IMR-90 (cell line): ENCODE results near the gene CCDC33. TPM values are rescaled to one million over a fixed set of nuclear protein-coding genes. Genes with fewer than 3 reads are reported as not detected.

Source experiments
- ATAC-seq: fragments of 200-7000 bp; cut with Tn5 transposase; 2 replicates; pipeline ENCODE4 v1.9.1; 2020; ENCODE audit warnings: low read depth, mild to moderate bottlenecking, moderate library complexity
- BruUV-seq: library from RNA; stranded (reverse); fragments of 400-500 nt; replicated peaks from 2 replicates; lab custom pipeline; 2021; lab: Mats Ljungman, UMichigan
- CTCF ChIA-PET: fragments of 300-600 bp; formaldehyde crosslinking; extraction: SDS; loops from one replicate; lab custom pipeline; 2021; ENCODE audit warnings: antibody characterized with exemption; lab: Yijun Ruan, JAX
- POLR2A ChIA-PET: fragments of 300-600 bp; sonication (Branson Sonifier 250); formaldehyde crosslinking; loops from one replicate; lab custom pipeline; 2022; ENCODE audit warnings: antibody characterized with exemption; ENCODE audit not compliant: unreplicated experiment; lab: Charles Lee
- DNase-seq: peaks from one replicate; pipeline ENCODE4 v3.0.0; 2013
- H2AFZ ChIP-seq: replicated peaks from 2 replicates; pipeline ENCODE3; 2013; ENCODE audit warnings: low read length, mild to moderate bottlenecking; ENCODE audit not compliant: poor library complexity
- H2AK5ac ChIP-seq: 2 replicates; pipeline ENCODE4 v1.6.1; 2013; ENCODE audit warnings: low read depth, low read length, inconsistent platforms
- H2AK9ac ChIP-seq: replicated peaks from 2 replicates; pipeline ENCODE3; 2013; ENCODE audit warnings: mild to moderate bottlenecking, low read depth, low read length, moderate library complexity; ENCODE audit not compliant: poor library complexity
- H2BK120ac ChIP-seq: 2 replicates; pipeline ENCODE4 v1.6.1; 2013; ENCODE audit warnings: low read depth, low read length, inconsistent platforms
- H2BK15ac ChIP-seq: 3 replicates; pipeline ENCODE4 v1.6.1; 2013; ENCODE audit warnings: low read depth, low read length, inconsistent platforms
- H2BK20ac ChIP-seq: 2 replicates; pipeline ENCODE4 v1.6.1; 2013; ENCODE audit warnings: low read depth, mild to moderate bottlenecking, inconsistent platforms, low read length, moderate library complexity
- H2BK5ac ChIP-seq: 2 replicates; pipeline ENCODE4 v1.6.1; 2013; ENCODE audit warnings: mild to moderate bottlenecking, low read depth, low read length, inconsistent platforms; ENCODE audit not compliant: poor library complexity, severe bottlenecking
- H3K14ac ChIP-seq: replicated peaks from 2 replicates; pipeline ENCODE4 v1.6.1; 2013; ENCODE audit warnings: low read depth, low read length, inconsistent platforms
- H3K18ac ChIP-seq: 2 replicates; pipeline ENCODE4 v1.6.1; 2013; ENCODE audit warnings: low read depth, low read length, control low read depth
- H3K23ac ChIP-seq: 2 replicates; pipeline ENCODE4 v1.6.1; 2013; ENCODE audit warnings: low read depth, low read length, inconsistent platforms
- H3K27ac ChIP-seq: 2 replicates; pipeline ENCODE4 v1.5.1; 2013; ENCODE audit warnings: mild to moderate bottlenecking, control low read depth, low read length; ENCODE audit not compliant: insufficient read depth
- H3K27me3 ChIP-seq: 2 replicates; pipeline ENCODE4 v1.6.1; 2013; ENCODE audit warnings: low read length; ENCODE audit not compliant: control insufficient read depth, insufficient read depth
- H3K36me3 ChIP-seq: 2 replicates; pipeline ENCODE4 v1.6.1; 2013; ENCODE audit warnings: low read length, mixed read lengths; ENCODE audit not compliant: control insufficient read depth, insufficient read depth
- H3K4ac ChIP-seq: 2 replicates; pipeline ENCODE4 v1.6.1; 2013; ENCODE audit warnings: low read depth, low read length, inconsistent platforms
- H3K4me1 ChIP-seq: 2 replicates; pipeline ENCODE4 v1.6.1; 2013; ENCODE audit warnings: low read length, mixed read lengths; ENCODE audit not compliant: control insufficient read depth, insufficient read depth
- H3K4me2 ChIP-seq: 2 replicates; pipeline ENCODE4 v1.6.1; 2013; ENCODE audit warnings: low read depth, mild to moderate bottlenecking, control low read depth, low read length, moderate library complexity
- H3K4me3 ChIP-seq: 2 replicates; pipeline ENCODE4 v1.5.1; 2013; ENCODE audit warnings: low read depth, mild to moderate bottlenecking, control low read depth, low read length, moderate library complexity; ENCODE audit not compliant: insufficient read depth
- H3K56ac ChIP-seq: 2 replicates; pipeline ENCODE4 v1.6.1; 2013; ENCODE audit warnings: low read length, inconsistent platforms; ENCODE audit not compliant: insufficient read depth; ENCODE audit errors: extremely low read depth
- H3K79me1 ChIP-seq, 2 experiments: 2 replicates each; pipeline ENCODE4 v1.6.1; 2013; ENCODE audit warnings: low read length in 2 of 2, inconsistent platforms in 1 of 2, low read depth in 1 of 2
- H3K9ac ChIP-seq: 2 replicates; pipeline ENCODE4 v1.6.1; 2013; ENCODE audit warnings: low read depth, low read length, control low read depth
- H3K9me1 ChIP-seq: 2 replicates; pipeline ENCODE4 v1.6.1; 2013; ENCODE audit warnings: low read length, inconsistent platforms; ENCODE audit not compliant: insufficient read depth
- H3K9me3 ChIP-seq: 2 replicates; pipeline ENCODE4 v1.6.1; 2013; ENCODE audit warnings: low read length; ENCODE audit not compliant: control insufficient read depth, insufficient read depth
- H4K20me1 ChIP-seq: 2 replicates; pipeline ENCODE4 v1.6.1; 2013; ENCODE audit warnings: low read length, inconsistent platforms; ENCODE audit not compliant: insufficient read depth
- H4K5ac ChIP-seq: 2 replicates; pipeline ENCODE4 v1.6.1; 2013; ENCODE audit warnings: mild to moderate bottlenecking, low read depth, low read length, control low read depth
- H4K8ac ChIP-seq, 2 experiments: 2 replicates each; pipeline ENCODE4 v1.6.1; 2013; ENCODE audit warnings: low read depth in 2 of 2, low read length in 2 of 2, control low read depth in 1 of 2, inconsistent platforms in 1 of 2
- H4K91ac ChIP-seq: 2 replicates; pipeline ENCODE4 v1.6.1; 2013; ENCODE audit warnings: low read depth, low read length, inconsistent platforms; ENCODE audit not compliant: insufficient read depth
- BHLHE40 ChIP-seq: fragments of 150-350 bp; IDR thresholded peaks from 2 replicates; pipeline ENCODE4 v1.6.1; 2016; ENCODE audit warnings: mild to moderate bottlenecking, low read depth, low read length
- CEBPB ChIP-seq: IDR thresholded peaks from 2 replicates; pipeline ENCODE4 v1.6.1; 2012; ENCODE audit warnings: low read depth, low read length, improper control_type of control experiment
- CHD1 ChIP-seq: IDR thresholded peaks from 2 replicates; pipeline ENCODE4 v1.6.1; 2012; ENCODE audit warnings: low read depth, low read length, improper control_type of control experiment
- FOS ChIP-seq: fragments of 150-350 bp; IDR thresholded peaks from 2 replicates; pipeline ENCODE4 v1.6.1; 2016; ENCODE audit warnings: low read depth, low read length
- MAFK ChIP-seq: IDR thresholded peaks from 2 replicates; pipeline ENCODE4 v1.6.1; 2012; ENCODE audit warnings: low read depth, low read length, improper control_type of control experiment
- MAZ ChIP-seq: IDR thresholded peaks from 2 replicates; pipeline ENCODE4 v1.6.1; 2012; ENCODE audit warnings: low read depth, mild to moderate bottlenecking, low read length, improper control_type of control experiment, moderate library complexity, borderline replicate concordance
- MXI1 ChIP-seq: IDR thresholded peaks from 2 replicates; pipeline ENCODE4 v1.6.1; 2012; ENCODE audit warnings: low read depth, mild to moderate bottlenecking, low read length, moderate library complexity, borderline replicate concordance
- NFE2L2 ChIP-seq: fragments of 150-350 bp; IDR thresholded peaks from 2 replicates; pipeline ENCODE4 v1.6.1; 2016; ENCODE audit warnings: low read depth, mild to moderate bottlenecking, low read length
- POLR2A ChIP-seq: IDR thresholded peaks from 2 replicates; pipeline ENCODE4 v1.6.1; 2012; ENCODE audit warnings: mild to moderate bottlenecking, low read depth, low read length
- RAD21 ChIP-seq: IDR thresholded peaks from 2 replicates; pipeline ENCODE4 v1.6.1; 2012; ENCODE audit warnings: low read length, improper control_type of control experiment
- RCOR1 ChIP-seq: IDR thresholded peaks from 2 replicates; pipeline ENCODE4 v1.6.1; 2012; ENCODE audit warnings: mild to moderate bottlenecking, low read length, improper control_type of control experiment; ENCODE audit not compliant: insufficient replicate concordance
- RFX5 ChIP-seq: IDR thresholded peaks from 2 replicates; pipeline ENCODE4 v1.8.0; 2012; ENCODE audit warnings: low read depth, mild to moderate bottlenecking, low read length, moderate library complexity
- SMC3 ChIP-seq: fragments of 150-350 bp; IDR thresholded peaks from 2 replicates; pipeline ENCODE4 v1.6.1; 2016; ENCODE audit warnings: low read depth, mild to moderate bottlenecking, antibody characterized with exemption, low read length, moderate library complexity
- USF2 ChIP-seq: fragments of 150-350 bp; IDR thresholded peaks from 2 replicates; pipeline ENCODE4 v1.6.1; 2017; ENCODE audit warnings: mild to moderate bottlenecking, antibody characterized with exemption, low read length, low read depth
- WGBS, 2 experiments: methylation state at CpG; one replicate each; pipeline versions ENCODE4 v1.1.5 to v1.1.7; 2013; ENCODE audit warnings: missing lambda C conversion rate in 2 of 2; ENCODE audit not compliant: insufficient read length in 1 of 2; ENCODE audit errors: extremely low coverage in 2 of 2; 5-methylcytosine and 5-hydroxymethylcytosine counted together
- dilution Hi-C: fragments of 300-500 bp; cut with HindIII; formaldehyde crosslinking; loops from one replicate; pipeline ENCODE4 v1.14.3; 2018; ENCODE audit warnings: low sequenced_read_pairs; ENCODE audit not compliant: unreplicated experiment
- in situ Hi-C: fragments of 300-500 bp; cut with MboI; formaldehyde crosslinking; loops from 3 replicates; pipeline ENCODE4 v1.14.3; 2019; ENCODE audit warnings: low sequenced_read_pairs, inconsistent platforms, mixed read lengths
- intact Hi-C: fragments of 100-400 bp; cut with micrococcal nuclease; formaldehyde crosslinking; loops from 2 replicates; pipeline ENCODE4 v1.10.0; 2022
- polyA plus RNA-seq, 3 experiments: library from polyadenylated mRNA; depleted of rRNA; stranded (reverse); fragments of >200 nt; gene quantifications; 2 replicates each; pipeline ENCODE4 v1.2.3, GENCODE V29; 2012; ENCODE audit warnings: low replicate concordance in 1 of 3
- total RNA-seq: library from RNA; depleted of rRNA; stranded (reverse); fragments of >200 nt; gene quantifications from 2 replicates; pipeline ENCODE4 v1.2.3, GENCODE V29; 2012
- TF ChIP-seq, protein P1 (sequence below): conservative IDR thresholded peaks from 2 replicates; pipeline ENCODE4 v1.5.1; 2012; ENCODE audit warnings: mild to moderate bottlenecking, low read depth, low read length, improper control_type of control experiment

The CCDC33 gene
- total and polyA plus RNA-seq, 2 of the 4 experiments (the other 2 are of a cell fraction), result not detected

DNA sequence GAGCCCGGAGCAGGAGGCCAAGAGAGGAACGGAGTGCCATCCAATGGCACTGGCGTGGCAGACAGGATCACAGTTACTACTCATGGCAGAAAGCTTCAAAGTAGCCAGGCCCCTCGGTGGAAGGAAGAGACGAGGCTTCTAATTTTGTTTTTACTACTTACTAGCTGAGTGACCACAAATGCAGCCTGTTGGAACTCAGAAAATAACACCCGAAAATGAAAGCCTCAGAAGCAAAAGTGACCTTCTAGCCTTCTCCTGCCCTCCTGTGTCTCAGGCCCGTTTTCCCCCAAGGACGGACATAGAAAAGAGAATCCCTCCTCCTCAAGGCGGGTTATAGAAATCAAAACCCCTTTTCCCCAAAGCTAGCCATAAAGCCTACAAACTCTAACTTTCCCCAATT, 23.6 kb upstream of the CCDC33 start:
- TF ChIP-seq BHLHE40 (no peak), FOS (no peak), MAZ (no peak), CEBPB (no peak), RFX5 (no peak), RAD21 (no peak), USF2 (no peak), MAFK (no peak), CHD1 (no peak), SMC3 (no peak), NFE2L2 (no peak), POLR2A (no peak), MXI1 (no peak), RCOR1 (no peak)
- TF ChIP-seq, protein P1, sequence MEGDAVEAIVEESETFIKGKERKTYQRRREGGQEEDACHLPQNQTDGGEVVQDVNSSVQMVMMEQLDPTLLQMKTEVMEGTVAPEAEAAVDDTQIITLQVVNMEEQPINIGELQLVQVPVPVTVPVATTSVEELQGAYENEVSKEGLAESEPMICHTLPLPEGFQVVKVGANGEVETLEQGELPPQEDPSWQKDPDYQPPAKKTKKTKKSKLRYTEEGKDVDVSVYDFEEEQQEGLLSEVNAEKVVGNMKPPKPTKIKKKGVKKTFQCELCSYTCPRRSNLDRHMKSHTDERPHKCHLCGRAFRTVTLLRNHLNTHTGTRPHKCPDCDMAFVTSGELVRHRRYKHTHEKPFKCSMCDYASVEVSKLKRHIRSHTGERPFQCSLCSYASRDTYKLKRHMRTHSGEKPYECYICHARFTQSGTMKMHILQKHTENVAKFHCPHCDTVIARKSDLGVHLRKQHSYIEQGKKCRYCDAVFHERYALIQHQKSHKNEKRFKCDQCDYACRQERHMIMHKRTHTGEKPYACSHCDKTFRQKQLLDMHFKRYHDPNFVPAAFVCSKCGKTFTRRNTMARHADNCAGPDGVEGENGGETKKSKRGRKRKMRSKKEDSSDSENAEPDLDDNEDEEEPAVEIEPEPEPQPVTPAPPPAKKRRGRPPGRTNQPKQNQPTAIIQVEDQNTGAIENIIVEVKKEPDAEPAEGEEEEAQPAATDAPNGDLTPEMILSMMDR, result no peak
- Histone ChIP-seq H2AK5ac (no peak overlapping the region), H3K4me1 (peaks cover 17% of the 10 kb centered on the region), H2BK120ac (no peak overlapping the region), H3K27me3 (peaks cover 12% of the 10 kb centered on the region), H4K91ac (no peak overlapping the region), H3K79me1 (no peaks in the 10 kb centered on the region), H4K5ac (no peak overlapping the region), H3K9ac (no peak overlapping the region), H2BK5ac (no peak overlapping the region), H3K9me1 (no peaks in the 10 kb centered on the region), H3K4me2 (no peak overlapping the region), H2AFZ (peak overlapping the region; percentile 27), H3K14ac (no peak overlapping the region), H3K36me3 (no peaks in the 10 kb centered on the region), H3K18ac (no peak overlapping the region), H3K27ac (no peak overlapping the region), H3K23ac (no peak overlapping the region), H3K56ac (no peak overlapping the region), H4K20me1 (no peaks in the 10 kb centered on the region), H3K4ac (no peak overlapping the region), H2BK20ac (no peak overlapping the region), H2BK15ac (no peak overlapping the region), H3K9me3 (no peaks in the 10 kb centered on the region), H2AK9ac (peak overlapping the region; percentile 23), H4K8ac (no peak overlapping the region), H3K4me3 (no peak overlapping the region)
- BruUV-seq, result no TSS peak
- intact Hi-C loops (no loop called here), dilution Hi-C loops (no loop called here), in situ Hi-C loops (no loop called here)
- ATAC-seq (no peak), DNase-seq (no peak)
- ChIA-PET CTCF (no interaction called here), POLR2A (no interaction called here)
- 57% methylated on average over 2 of the region's 9 CpGs; no CpG with 5 or more reads in 1 of the 2 experiments for WGBS, 2 experiments
